GM12801 (cell line): ENCODE measurements around the gene RSAD1.

Source experiments
- CTCF ChIP-seq: IDR thresholded peaks from one replicate; pipeline ENCODE4 v1.5.1; 2011; ENCODE audit warnings: control low read depth; ENCODE audit not compliant: insufficient read length; ENCODE audit errors: extremely low read depth

The RSAD1 gene

GRCh38 chr17:50522766-50523165 is 44.1 kb downstream of the RSAD1 start:
- TF ChIP-seq CTCF = no peak

- TF ChIP-seq CTCF = no peak
Measured at GRCh38 chr17:50523208-50523607, 44.5 kb downstream of the RSAD1 start.

GRCh38 chr17:50524838-50525237 is 46.2 kb downstream of the RSAD1 start:
- TF ChIP-seq CTCF = no peak

GRCh38 chr17:50527155-50527762 is 48.6 kb downstream of the RSAD1 start:
- TF ChIP-seq CTCF = no peak

- no peak for TF ChIP-seq CTCF
Measured at GRCh38 chr17:50527949-50528474, 49.4 kb downstream of the RSAD1 start.

GRCh38 chr17:50529849-50530248 is 51.2 kb downstream of the RSAD1 start:
- no peak for TF ChIP-seq CTCF

GRCh38 chr17:50531428-50532025 is 52.9 kb downstream of the RSAD1 start:
- TF ChIP-seq CTCF = no peak
